K562 (cell line): ENCODE results near the gene N4BP2L1. TPM values are rescaled to one million over a fixed set of nuclear protein-coding genes. Genes with fewer than 3 reads are reported as not detected.
A peak's percentile ranks its signal among the peaks of the same experiment; 100 is the strongest.

Experiments used
- CHD2 ChIP-seq: IDR thresholded peaks from 2 replicates; pipeline ENCODE4 v1.6.1; 2011; ENCODE audit warnings: low read depth, low read length
- DNMT1 ChIP-seq: fragments of 450-650 bp; IDR thresholded peaks from 2 replicates; pipeline ENCODE4 v1.6.1; 2016; ENCODE audit warnings: antibody characterized with exemption, mild to moderate bottlenecking
- ELF2 ChIP-seq: fragments of 250-450 bp; sonication (Bioruptor Pico); IDR thresholded peaks from 2 replicates; pipeline ENCODE4 v1.5.0; 2021; ENCODE audit warnings: mild to moderate bottlenecking
- EZH2 ChIP-seq: IDR thresholded peaks from 2 replicates; pipeline ENCODE4 v1.6.1; 2012; ENCODE audit warnings: low read depth, mild to moderate bottlenecking, inconsistent platforms, low read length, borderline replicate concordance
- HCFC1 ChIP-seq: IDR thresholded peaks from 2 replicates; pipeline ENCODE4 v1.6.1; 2012; ENCODE audit warnings: low read depth, low read length, improper control_type of control experiment
- LARP7 ChIP-seq: fragments of 450-650 bp; IDR thresholded peaks from 2 replicates; pipeline ENCODE4 v1.6.1; 2016
- MAFG ChIP-seq: fragments of 450-650 bp; conservative IDR thresholded peaks from 2 replicates; pipeline ENCODE4 v1.6.1; 2016; ENCODE audit warnings: missing genetic modification characterization, missing compliant biosample characterization
- MGA ChIP-seq: fragments of 450-650 bp; IDR thresholded peaks from 2 replicates; pipeline ENCODE4 v1.6.1; 2016; ENCODE audit warnings: mild to moderate bottlenecking, moderate library complexity
- POLR3A ChIP-seq: IDR thresholded peaks from 2 replicates; pipeline ENCODE4 v1.6.1; 2011; ENCODE audit warnings: borderline replicate concordance, mild to moderate bottlenecking, moderate library complexity; ENCODE audit not compliant: insufficient read length, insufficient read depth; ENCODE audit errors: extremely low read depth
- STAG1 ChIP-seq: sonication (generic); formaldehyde crosslinking; IDR thresholded peaks from 2 replicates; pipeline ENCODE4 v1.5.0; 2020; ENCODE audit warnings: missing genetic modification reagents, borderline replicate concordance
- ZNF184 ChIP-seq: sonication (generic); formaldehyde crosslinking; IDR thresholded peaks from 2 replicates; pipeline ENCODE4 v1.5.0; 2020; ENCODE audit warnings: missing genetic modification reagents
- ZNF507 ChIP-seq: conservative IDR thresholded peaks from 2 replicates; pipeline ENCODE4 v1.6.1; 2017; ENCODE audit warnings: missing genetic modification characterization, missing compliant biosample characterization
- ZNF592 ChIP-seq: fragments of 450-650 bp; IDR thresholded peaks from 2 replicates; pipeline ENCODE4 v1.6.1; 2017; ENCODE audit warnings: antibody characterized with exemption, mild to moderate bottlenecking
- polyA plus RNA-seq, 8 experiments: library from polyadenylated mRNA; depleted of rRNA in 4 of 8; stranded (reverse) in 5 of 8; unstranded in 3 of 8; fragments of >200 nt; fragmentation: Nextera tagmentation in 2 of 8; fragmentation: Illumina TruSeq in 1 of 8; extraction: Ambion mirVana in 2 of 8; extraction: Trizol in 1 of 8; gene quantifications; 2 replicates each; pipeline versions ENCODE4 v1.2.1 to v1.2.3, GENCODE V29; 2011 to 2014; ENCODE audit warnings: inconsistent platforms in 1 of 8, missing spikeins in 1 of 8
- total RNA-seq, 7 experiments: library from RNA; depleted of rRNA in 6 of 7; stranded (reverse); fragments of >200 nt in 6 of 7; fragmentation: Illumina TruSeq in 2 of 7; extraction: Trizol in 2 of 7; gene quantifications; 2 replicates each; pipeline versions ENCODE4 v1.2.1 to v1.2.3, GENCODE V29; 2011 to 2021; ENCODE audit warnings: low replicate concordance in 1 of 7

N4BP2L1 gene
- total and polyA plus RNA-seq, 9 of the 15 experiments (the other 6 are each of a cell fraction or from before 2014, with no cell fraction given), result 0.06 to 0.33 (median 0.15) TPM; not detected in 1

- peak; percentile 59 for TF ChIP-seq ZNF592
- no peak for TF ChIP-seq CHD2
- TF ChIP-seq STAG1, result no peak
- TF ChIP-seq POLR3A, result no peak
- TF ChIP-seq MAFG (tag), result 0 out of 2 replicates have a peak, but pooled peaks have one; percentile 30
- no peak for TF ChIP-seq ELF2 (CRISPR knock-in tag)
- TF ChIP-seq ZNF507 (tag), result no peak
- no peak for TF ChIP-seq DNMT1
- no peak for TF ChIP-seq ZNF184 (CRISPR knock-in tag)
- TF ChIP-seq LARP7, result no peak
- TF ChIP-seq HCFC1, result no peak
- TF ChIP-seq MGA, result peak; percentile 29; the same call in 1 of the 2 replicates
- TF ChIP-seq EZH2, result no peak
Observed at GRCh38 chr13:32408296-32409000, 19.5 kb downstream of the N4BP2L1 start (continued).
